HG02610 (cell line): ENCODE results near the gene RIMS1.

Experiments used
- ATAC-seq: cut with Tn5 transposase; IDR thresholded peaks from one replicate; pipeline ENCODE4 v1.9.1; 2021; ENCODE audit warnings: mild to moderate bottlenecking, moderate library complexity; ENCODE audit not compliant: unreplicated experiment

Gene RIMS1, protein sequence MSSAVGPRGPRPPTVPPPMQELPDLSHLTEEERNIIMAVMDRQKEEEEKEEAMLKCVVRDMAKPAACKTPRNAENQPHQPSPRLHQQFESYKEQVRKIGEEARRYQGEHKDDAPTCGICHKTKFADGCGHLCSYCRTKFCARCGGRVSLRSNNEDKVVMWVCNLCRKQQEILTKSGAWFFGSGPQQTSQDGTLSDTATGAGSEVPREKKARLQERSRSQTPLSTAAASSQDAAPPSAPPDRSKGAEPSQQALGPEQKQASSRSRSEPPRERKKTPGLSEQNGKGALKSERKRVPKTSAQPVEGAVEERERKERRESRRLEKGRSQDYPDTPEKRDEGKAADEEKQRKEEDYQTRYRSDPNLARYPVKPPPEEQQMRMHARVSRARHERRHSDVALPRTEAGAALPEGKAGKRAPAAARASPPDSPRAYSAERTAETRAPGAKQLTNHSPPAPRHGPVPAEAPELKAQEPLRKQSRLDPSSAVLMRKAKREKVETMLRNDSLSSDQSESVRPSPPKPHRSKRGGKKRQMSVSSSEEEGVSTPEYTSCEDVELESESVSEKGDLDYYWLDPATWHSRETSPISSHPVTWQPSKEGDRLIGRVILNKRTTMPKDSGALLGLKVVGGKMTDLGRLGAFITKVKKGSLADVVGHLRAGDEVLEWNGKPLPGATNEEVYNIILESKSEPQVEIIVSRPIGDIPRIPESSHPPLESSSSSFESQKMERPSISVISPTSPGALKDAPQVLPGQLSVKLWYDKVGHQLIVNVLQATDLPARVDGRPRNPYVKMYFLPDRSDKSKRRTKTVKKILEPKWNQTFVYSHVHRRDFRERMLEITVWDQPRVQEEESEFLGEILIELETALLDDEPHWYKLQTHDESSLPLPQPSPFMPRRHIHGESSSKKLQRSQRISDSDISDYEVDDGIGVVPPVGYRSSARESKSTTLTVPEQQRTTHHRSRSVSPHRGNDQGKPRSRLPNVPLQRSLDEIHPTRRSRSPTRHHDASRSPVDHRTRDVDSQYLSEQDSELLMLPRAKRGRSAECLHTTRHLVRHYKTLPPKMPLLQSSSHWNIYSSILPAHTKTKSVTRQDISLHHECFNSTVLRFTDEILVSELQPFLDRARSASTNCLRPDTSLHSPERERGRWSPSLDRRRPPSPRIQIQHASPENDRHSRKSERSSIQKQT (N-terminal part only)

DNA sequence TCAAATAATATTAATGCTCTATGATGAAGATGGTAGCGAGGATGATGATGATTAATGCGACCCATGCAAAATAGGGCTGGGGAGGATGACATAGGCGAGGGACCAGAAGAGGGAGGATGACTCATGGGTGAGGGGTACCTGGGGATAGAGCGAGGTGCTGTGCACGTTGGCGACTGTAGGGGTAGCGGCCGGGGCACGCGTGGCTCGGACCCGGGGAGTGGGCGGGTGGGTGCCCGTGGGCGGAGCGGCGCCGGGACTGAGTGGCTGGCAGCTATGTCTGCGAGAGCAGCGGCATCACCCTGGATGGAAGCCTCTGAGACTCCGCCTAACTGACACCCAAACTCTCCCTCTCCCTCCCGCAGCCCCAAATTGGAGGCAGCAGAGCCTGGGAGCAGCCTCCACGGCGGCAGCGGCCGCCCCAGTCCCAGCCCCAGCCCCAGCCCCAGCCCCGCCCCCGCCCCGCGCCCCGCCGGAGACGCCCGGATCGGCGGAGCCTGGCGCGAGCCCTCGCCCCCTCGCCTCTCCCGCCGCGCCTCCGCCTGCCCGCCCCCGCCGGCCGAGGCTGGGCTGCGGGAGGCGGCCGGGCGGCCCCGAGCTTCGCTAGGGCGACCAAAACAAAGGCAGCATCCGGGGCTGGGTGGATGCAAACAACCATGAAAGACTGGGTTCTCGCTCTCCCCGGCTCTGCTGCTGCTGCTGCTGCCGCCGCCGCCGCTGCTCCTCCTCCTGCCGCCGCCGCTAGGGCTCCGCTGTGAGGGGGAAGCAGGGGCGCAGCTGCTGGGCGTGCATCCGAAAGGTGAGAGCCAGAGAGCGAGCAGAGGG lies at the start of gene RIMS1:
RIMS1 (plus strand) TSS at position 367 of the 822 bp plus-strand sequence. CDS start 474 bp downstream, outside the sequence.
- peak; percentile 73 for ATAC-seq

DNA sequence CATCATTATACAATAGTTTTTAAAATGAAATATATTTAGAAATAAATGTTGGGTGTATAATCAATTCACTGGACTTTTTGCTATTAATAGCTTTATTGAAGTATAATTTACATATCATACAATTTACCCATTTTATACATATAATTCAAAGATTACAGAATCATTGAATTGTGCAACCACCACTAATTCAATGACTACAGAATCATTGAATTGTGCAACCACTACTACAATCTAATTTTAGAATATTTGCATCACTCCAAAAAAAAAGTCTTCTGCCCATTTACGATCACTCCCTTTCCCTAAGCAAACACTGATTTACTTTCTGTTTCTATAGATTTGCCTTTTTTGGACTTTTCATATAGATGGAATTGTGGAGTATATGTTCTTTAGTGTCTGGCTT lies 35.1 kb upstream of the RIMS1 start:
- ATAC-seq = no peak

DNA sequence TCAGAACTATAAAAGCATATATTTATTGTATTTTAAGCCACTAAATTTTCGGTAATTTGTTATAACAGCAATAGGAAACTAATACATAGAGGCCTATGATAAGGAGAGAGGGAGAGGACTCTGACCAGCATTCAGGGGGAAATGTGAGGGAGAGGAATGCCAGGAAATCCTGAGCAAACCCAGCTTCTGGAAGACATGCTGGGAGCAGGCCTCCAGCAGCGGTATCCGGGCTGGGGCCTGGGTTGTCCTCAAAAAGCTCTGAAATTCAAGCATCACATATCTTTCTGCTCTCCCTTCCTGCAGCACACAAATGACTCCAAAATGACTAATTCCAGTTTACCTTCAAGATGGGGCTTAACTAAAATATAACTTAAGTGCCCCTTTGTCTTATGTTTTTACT lies 33.4 kb upstream of the RIMS1 start:
- ATAC-seq = no peak

DNA sequence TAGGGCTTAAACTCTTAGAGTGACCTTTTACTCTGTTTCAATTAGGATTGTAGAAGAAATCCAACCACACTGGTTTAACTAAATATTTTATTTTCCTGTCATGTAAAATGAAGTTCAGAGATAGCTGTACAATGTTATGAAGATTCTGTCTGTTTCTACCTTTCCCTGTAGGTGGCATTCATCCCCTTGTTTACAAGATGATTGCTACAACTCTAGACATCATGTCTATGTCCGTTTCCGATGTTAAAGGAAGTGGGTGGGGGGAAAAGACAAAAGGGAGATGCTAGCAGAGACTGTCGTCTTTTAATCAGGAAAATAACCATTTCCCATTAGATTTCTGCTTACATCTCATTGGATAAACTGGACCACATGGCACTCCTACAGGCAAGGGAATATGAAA lies 30.9 kb upstream of the RIMS1 start:
- ATAC-seq = no peak

DNA sequence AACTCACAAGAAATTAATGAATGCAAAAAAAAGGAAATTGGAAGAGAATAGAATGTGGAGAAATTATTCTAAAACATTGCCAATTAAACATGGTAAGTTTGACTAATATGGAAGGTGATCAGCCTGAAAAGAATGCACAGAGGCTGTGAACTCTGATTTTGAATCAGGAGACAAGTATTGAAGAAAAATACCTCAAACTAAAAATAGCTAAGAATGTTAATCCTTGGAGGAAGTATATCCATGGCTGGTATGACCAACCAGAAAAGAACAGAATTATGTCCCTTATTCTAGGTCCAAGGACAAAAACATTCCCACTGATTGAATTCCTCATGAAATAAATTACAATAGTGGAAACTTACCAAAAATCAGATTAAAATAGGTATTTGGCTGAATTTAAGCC lies 7.3 kb upstream of the RIMS1 start:
- no peak for ATAC-seq

DNA sequence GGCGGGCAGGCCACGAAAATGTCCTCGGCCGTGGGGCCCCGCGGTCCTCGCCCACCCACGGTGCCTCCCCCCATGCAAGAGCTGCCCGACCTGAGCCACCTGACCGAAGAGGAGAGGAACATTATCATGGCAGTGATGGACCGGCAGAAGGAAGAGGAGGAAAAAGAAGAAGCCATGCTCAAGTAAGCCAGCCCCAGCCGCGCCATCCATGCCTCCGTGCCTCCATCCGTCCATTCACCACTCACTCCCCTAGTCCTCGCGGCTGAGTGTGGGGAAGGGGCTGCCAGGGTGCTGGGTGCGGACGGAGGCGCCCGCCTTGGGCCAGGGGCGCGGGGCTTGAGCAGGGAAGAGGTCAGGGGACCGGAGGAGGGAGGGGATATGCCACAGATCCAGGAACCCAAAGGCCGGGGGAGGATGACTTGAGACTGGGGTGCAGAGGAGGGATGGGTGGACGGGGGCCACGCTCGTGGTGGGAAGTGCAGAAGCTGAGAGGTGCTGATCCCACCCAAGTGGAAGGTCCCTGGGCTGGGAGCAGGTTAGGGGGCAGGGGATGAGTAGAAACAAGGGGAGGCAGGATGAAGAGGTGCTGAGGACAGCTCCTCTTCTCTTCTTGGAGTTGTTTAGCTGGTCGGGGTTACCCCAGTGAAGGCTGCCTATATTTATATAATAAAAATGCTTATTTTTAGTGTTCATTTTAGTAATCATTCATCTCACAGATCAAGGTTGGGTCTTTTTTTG lies 825 bp downstream of the RIMS1 start:
- peak; percentile 7 for ATAC-seq

DNA sequence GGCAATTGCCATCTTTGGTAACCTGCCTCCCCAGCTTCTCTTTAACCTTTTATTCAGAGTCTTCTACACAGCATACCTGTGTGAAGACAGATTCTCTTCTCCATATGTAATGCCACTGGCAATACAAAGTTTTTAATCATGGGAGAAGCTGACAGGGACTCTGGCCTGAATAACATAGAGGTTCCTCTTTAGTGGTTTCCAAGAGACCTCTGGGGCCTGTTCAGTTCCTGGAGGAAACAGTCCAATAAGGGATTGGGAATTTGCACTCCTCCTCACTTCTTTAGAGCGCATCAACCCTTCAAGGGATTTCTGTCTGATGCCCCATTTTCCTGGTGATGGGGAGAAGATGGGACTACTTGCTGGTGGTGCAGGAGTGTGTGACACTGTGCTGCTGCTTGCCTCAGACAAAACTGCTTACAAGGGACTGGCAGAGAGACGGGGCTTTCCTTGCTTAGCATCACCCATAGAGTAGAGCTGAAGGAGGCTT lies 1.4 kb downstream of the RIMS1 start:
- ATAC-seq = no peak

DNA sequence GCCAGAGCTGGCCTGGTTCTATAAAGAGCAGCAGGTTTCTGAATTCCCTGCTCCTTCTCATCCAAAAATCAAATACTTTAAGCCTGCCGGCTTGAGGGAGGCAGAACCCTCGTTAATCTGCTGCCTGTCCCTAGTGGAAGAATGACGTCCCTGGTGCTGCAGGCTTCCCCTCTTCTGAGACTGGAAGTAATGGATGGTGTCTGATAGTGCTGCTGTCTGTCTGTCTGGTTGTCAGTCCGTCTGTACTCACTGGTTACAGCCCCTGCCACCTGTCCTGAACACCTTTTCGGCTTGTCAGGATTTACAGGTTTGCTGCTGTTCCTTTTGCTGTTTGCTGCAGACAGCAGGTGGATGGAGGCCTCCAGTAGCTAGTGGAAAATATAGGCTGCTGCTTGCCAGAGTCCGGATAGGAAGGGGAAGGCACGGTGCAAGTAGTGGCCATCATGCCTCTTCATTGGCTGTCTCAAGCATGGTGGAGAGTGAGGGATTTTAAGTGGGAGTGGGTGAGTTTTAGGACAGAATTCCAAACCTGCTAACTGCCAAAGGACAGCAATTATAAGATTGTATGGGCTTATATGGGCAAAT lies 2.5 kb downstream of the RIMS1 start:
- no peak for ATAC-seq

DNA sequence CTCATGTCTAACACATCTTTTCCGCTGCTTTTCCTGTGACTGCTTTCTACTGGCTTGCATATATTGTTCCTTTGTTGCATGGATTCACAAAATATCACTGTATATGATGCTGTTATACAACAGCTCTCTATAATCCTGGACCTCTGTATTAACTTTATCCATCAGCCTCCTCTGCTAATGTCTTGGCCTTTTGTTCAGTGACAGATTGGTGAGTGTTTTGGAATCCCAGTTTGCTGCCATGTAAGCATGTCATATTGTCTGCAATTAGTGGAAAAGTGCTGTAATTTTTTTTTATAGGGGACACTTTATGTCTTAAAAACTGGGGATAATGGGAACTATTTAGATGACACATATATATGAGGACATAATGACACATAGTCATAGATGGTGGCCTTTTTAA lies 3.0 kb downstream of the RIMS1 start:
- ATAC-seq = no peak

DNA sequence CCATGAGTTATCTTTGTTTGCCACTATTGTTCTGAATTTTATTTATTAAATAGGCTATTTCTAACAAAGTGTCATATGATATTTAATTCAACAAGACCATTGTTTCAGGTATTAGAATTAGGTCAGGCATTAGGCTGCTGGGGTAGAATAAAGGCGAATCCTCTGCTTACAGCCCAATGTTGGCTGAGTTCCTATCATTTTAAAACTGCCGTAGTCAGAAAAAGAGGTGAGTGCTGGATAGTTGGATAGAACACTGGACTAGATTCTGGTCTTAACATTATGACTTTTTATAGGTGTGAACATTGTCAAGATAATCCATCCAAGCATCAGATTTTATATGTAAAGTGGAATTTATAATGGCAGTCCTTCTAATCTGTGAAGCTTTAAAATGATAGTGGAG lies 6.3 kb downstream of the RIMS1 start:
- no peak for ATAC-seq

DNA sequence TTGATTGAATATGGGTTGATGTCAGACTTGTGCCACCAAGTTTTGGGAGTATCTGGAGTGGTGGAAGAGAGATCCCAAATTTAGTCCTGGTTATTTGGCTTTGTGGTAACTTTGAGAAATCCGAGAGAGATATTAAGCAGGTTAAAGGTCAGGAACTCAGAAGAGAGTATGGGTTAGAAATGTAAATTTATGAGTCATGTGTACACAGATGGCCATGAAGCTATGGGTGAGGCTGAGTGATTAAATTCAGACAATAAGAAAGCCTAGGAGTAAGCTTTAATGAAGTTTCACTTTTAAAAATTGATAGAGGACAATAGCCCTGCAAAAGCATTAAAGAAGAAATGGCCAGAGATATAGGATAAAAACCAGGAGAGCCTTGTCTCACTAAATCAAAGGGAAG lies 14.3 kb downstream of the RIMS1 start:
- ATAC-seq = no peak

DNA sequence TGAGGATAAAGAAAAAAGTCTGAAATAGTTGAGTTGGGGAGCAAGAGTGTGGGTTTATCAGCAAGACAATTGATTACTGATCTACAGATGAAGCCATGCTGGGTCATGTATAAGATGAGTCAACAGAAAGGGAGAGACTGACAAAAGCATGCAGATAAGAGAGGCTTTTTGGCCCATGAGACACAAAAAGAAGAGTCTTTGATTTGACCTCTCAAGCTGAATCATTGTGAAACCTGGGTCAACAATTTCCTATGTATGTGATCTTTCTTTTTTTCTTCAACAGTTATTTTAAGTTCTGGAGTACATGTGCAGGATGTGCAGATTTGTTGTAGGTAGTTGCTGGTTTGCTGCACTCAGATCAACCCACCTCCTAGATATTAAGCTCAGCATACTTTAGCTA lies 15.9 kb downstream of the RIMS1 start:
- ATAC-seq = peak; percentile 60

DNA sequence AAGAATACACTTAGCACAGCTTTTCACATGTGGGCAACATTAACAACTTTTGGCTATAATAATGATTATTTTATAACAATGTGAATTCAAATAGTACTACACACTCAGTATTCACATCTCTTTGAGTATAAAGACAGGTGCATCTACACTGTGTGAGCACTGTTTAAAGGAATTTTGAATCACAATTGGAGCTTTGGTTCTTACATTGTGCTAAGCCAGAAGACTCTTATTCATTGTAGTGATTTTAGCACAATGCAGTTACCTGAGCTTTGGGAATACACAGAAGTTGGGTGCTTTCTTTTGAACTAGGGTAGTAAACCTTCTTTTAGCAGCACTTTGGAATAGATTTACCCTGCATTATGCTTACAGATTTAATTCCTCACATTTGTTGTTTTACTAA lies 20.5 kb downstream of the RIMS1 start:
- no peak for ATAC-seq

DNA sequence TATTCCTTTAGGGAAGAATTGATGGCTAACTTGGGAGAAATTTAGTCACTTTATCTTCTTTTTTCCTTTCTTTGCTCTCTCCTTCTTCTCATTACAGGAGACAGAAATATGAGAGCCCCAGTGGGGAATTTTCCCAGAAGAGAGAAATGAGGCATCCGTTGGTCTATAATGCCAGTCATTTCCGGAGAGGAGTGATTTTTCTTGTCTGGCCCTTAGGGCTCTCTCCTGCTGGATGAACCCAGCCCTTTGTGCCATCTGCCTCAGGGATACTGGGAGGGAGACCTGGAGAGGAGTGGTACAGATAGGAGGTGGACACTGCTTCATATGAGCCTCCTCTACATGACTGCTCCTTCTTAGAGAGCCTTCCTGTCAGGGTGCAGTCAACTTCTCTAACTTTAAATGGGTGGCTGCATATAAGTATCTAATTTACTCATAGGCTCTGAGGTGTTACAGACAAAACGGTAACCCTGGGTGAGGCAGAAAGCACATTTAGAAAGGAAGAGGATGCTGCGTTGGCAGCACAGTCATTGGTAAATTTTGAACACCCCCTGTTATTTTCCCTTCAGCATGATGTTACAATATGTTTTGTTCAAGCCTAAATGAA lies 21.9 kb downstream of the RIMS1 start:
- peak; percentile 55 for ATAC-seq

DNA sequence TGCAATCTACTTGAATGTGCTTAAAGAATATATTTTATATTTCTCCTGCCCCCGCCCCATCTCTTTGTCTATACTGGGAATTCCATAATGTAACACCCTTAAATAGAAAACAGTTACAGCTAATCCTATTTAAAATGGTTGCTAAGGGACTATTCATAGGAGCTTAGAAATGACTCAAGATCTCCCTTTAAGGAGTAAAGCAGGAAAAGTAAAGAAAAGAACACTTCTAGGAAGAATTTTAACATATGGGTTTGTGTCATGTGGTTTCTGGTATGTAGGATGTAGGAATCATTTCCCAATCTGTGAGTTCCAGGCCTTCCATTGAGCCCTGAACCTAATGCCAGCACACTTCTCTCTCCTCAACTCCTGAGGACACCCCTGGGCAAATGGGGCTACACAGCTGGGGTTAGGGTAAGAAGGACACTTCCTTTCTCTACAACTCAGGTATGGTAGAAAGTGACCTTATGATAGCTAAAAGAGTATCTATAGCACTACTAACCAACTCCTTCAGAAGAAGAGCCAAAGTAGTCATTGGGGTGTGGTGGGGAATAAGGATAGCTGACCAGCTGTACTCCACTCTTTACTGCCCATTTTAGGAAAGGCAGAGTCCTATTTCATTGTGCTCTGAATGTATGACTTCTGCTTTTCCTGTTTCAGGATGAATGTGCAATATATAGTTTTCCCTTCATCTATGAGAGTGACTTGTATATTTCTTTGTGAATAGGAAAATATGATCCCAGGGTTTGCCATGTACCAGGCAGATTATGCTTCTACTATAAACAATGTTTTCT lies 27.3 kb downstream of the RIMS1 start:
- ATAC-seq = no peak

DNA sequence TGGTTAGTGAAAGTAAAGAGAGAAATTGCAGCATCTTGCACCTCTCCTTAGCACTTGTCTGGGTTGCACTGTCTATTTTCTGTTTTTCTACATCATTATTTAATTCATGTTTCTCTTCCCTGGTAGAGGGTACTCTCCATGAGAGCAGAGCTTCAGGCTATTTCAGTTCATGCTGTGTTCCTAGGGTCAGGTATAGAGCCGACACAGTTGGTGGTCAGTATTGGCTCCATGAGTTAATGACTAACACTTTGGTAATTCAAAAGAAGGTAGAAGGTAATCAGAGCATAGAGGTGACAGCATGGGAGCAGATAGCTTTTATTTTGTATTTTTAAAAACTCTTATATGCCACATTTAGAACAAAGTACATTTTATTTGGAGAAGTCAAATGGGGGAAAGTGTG lies 42.7 kb downstream of the RIMS1 start:
- ATAC-seq = no peak

DNA sequence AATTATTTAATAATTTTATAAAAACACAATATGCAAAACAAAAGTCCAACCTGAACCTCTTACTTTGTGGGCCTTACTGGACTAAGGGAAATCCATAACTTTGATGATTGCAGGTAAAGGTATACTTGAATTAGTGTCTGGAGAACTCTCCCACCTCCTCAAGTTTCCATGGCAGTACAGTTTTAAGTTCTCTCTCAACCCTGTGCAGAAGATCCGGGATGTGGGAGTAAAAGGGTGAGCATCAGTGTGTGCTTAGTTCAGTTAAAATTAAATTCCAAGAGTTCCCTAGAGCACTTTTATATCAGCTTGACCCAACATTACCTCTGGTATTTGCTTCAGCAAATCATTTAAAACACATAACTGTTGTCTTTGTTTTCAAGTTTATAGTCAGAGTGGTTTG lies 47.5 kb downstream of the RIMS1 start:
- ATAC-seq = no peak

DNA sequence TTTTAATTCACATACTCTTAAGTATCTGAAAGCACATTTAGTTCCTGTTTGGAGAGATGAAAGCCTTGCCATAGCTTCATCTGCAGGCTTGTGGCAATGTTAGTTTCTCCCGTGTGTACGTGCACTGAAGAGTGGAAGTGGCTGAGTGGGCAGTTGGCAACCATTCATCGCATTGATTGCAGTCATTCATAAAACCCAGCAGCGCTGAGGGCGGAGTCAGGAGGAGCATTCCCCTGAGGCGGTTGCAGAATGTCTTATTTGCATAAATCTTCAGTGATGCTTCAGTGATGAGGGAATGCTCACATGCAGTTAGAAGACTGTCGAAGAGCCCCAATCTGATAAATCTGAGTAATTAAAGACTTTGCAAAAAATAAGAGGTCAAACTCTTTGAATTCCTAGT lies 79.1 kb downstream of the RIMS1 start:
- no peak for ATAC-seq
